Common myeloid progenitor, CD34-positive (primary cell): ENCODE measurements around the gene CRYGS.

Source experiments
- CTCF ChIA-PET: fragments of 350-600 bp; sonication (Branson Sonifier 250); formaldehyde crosslinking; loops from one replicate; lab custom pipeline; 2021; ENCODE audit warnings: antibody characterized with exemption; lab: Charles Lee
- POLR2A ChIA-PET: fragments of 350-600 bp; sonication (Branson Sonifier 250); formaldehyde crosslinking; loops from one replicate; lab custom pipeline; 2021; ENCODE audit warnings: antibody characterized with exemption; lab: Charles Lee
- DNase-seq, 3 donors: peaks; one replicate each; pipeline versions ENCODE4 v3.0.0 to v3.0.0-alpha.2; 2013
- H3K27ac ChIP-seq, 2 experiments: 1 replicate in 1 of 2; 2 replicates in 1 of 2; pipeline ENCODE4 v1.7.0; 2013; ENCODE audit warnings: inconsistent platforms in 2 of 2, low read length in 2 of 2, mild to moderate bottlenecking in 2 of 2, low read depth in 1 of 2, moderate library complexity in 1 of 2; ENCODE audit not compliant: severe bottlenecking in 2 of 2, insufficient read depth in 1 of 2, poor library complexity in 1 of 2
- H3K27me3 ChIP-seq, 5 experiments: replicated peaks in 2 of 5; 1 replicate in 3 of 5; 2 replicates in 2 of 5; pipeline versions ENCODE4 v1.6.1 to v1.7.0; 2013; ENCODE audit warnings: low read length in 4 of 5, mild to moderate bottlenecking in 2 of 5, moderate library complexity in 2 of 5, inconsistent platforms in 1 of 5; ENCODE audit not compliant: insufficient read depth in 5 of 5, control insufficient read depth in 4 of 5
- H3K36me3 ChIP-seq, 4 experiments: 1 replicate in 2 of 4; 2 replicates in 2 of 4; pipeline versions ENCODE4 v1.6.1 to v1.7.0; 2013; ENCODE audit warnings: low read length in 3 of 4, control low read depth in 1 of 4, mild to moderate bottlenecking in 1 of 4; ENCODE audit not compliant: control insufficient read depth in 4 of 4, insufficient read depth in 4 of 4
- H3K4me1 ChIP-seq, 4 experiments: 1 replicate in 3 of 4; 2 replicates in 1 of 4; pipeline versions ENCODE4 v1.6.1 to v1.7.1; 2013; ENCODE audit warnings: low read length in 3 of 4, mild to moderate bottlenecking in 3 of 4, control low read depth in 1 of 4, inconsistent platforms in 1 of 4, moderate library complexity in 1 of 4; ENCODE audit not compliant: control insufficient read depth in 4 of 4, insufficient read depth in 4 of 4; ENCODE audit errors: control extremely low read depth in 1 of 4
- H3K4me3 ChIP-seq, 7 experiments: 1 replicate in 4 of 7; 2 replicates in 3 of 7; pipeline versions ENCODE4 v1.5.1 to v1.7.0; 2013; ENCODE audit warnings: mild to moderate bottlenecking in 7 of 7, low read length in 6 of 7, moderate library complexity in 6 of 7, inconsistent platforms in 2 of 7, low read depth in 2 of 7, control low read depth in 1 of 7; ENCODE audit not compliant: insufficient read depth in 4 of 7, control insufficient read depth in 1 of 7; ENCODE audit errors: extremely low read depth in 1 of 7
- H3K9me3 ChIP-seq, 5 experiments: 1 replicate in 4 of 5; 2 replicates in 1 of 5; pipeline versions ENCODE4 v1.6.1 to v1.7.1; 2013; ENCODE audit warnings: low read length in 4 of 5, mild to moderate bottlenecking in 2 of 5, inconsistent platforms in 1 of 5, low read depth in 1 of 5, moderate library complexity in 1 of 5; ENCODE audit not compliant: control insufficient read depth in 4 of 5, insufficient read depth in 2 of 5; ENCODE audit errors: control extremely low read depth in 1 of 5
- WGBS: methylation state at CpG from one replicate; pipeline ENCODE4 v1.1.5; 2013; ENCODE audit not compliant: insufficient coverage; 5-methylcytosine and 5-hydroxymethylcytosine counted together

CRYGS gene

GRCh38 chr3:186511245-186511644 is 32.9 kb downstream of the CRYGS start:
- WGBS = 100% methylated on average over 3 of the region's 4 CpGs
- Histone ChIP-seq H3K4me1 (peaks cover 2 to 59% (median 28%) of the 10 kb centered on the region in 4 experiments), H3K27me3 (no peaks in the 10 kb centered on the region), H3K9me3 (no peaks in the 10 kb centered on the region), H3K27ac (no peak overlapping the region), H3K4me3 (no peak overlapping the region), H3K36me3 (no peaks in the 10 kb centered on the region)
- ChIA-PET POLR2A (interaction anchor here (1.2 kb wide), 1 partner anchor 8 kb away, joined by 3 read pairs; no protein-coding TSS in a partner anchor), CTCF (interaction anchor here (0.7 to 4.3 kb wide), 7 partner anchors 9 to 253 kb away, joined by 3 to 14 read pairs (median 3); no protein-coding TSS in a partner anchor)
- DNase-seq = peak in 2 of 3 donors; percentile 52 to 68

GRCh38 chr3:186510374-186511079 is 33.7 kb downstream of the CRYGS start:
- Histone ChIP-seq H3K36me3 (no peaks in the 10 kb centered on the region), H3K4me1 (peaks cover 2 to 52% (median 22%) of the 10 kb centered on the region in 4 experiments), H3K27ac (no peak overlapping the region), H3K9me3 (no peaks in the 10 kb centered on the region), H3K4me3 (no peak overlapping the region), H3K27me3 (no peaks in the 10 kb centered on the region)
- ChIA-PET CTCF (interaction anchor here (1.0 to 4.3 kb wide), 9 partner anchors 8 to 252 kb away, joined by 3 to 14 read pairs (median 4); no protein-coding TSS in a partner anchor), POLR2A (interaction anchor here (1.2 kb wide), 1 partner anchor 8 kb away, joined by 3 read pairs; no protein-coding TSS in a partner anchor)
- WGBS = 90% methylated on average over 9 of the region's 9 CpGs
- peak in 1 of 3 donors; percentile 43 for DNase-seq

- no peaks in the 10 kb centered on the region for H3K9me3 ChIP-seq
- peak in 2 of 3 donors; percentile 46 to 55 for DNase-seq
- no peaks in the 10 kb centered on the region for H3K36me3 ChIP-seq
- ChIA-PET POLR2A (no interaction called here), CTCF (interaction anchor here (1.0 to 2.2 kb wide), 5 partner anchors 9 to 31 kb away, joined by 3 to 10 read pairs (median 4); no protein-coding TSS in a partner anchor)
- no peak overlapping the region for H3K27ac ChIP-seq
- WGBS = 71% methylated on average over 1 of the region's 2 CpGs
- H3K4me3 ChIP-seq = no peak overlapping the region
- H3K4me1 ChIP-seq = peaks cover 0 to 41% (median 11%) of the 10 kb centered on the region in 4 experiments
- no peaks in the 10 kb centered on the region for H3K27me3 ChIP-seq
Observed at GRCh38 chr3:186509423-186509822, 34.8 kb downstream of the CRYGS start.

- CTCF ChIA-PET = no interaction called here
- Histone ChIP-seq H3K9me3 (no peaks in the 10 kb centered on the region), H3K27ac (no peak overlapping the region), H3K27me3 (no peaks in the 10 kb centered on the region), H3K4me1 (peaks cover 0 to 43% (median 22%) of the 10 kb centered on the region in 4 experiments), H3K4me3 (no peak overlapping the region), H3K36me3 (no peaks in the 10 kb centered on the region)
- WGBS = 100% methylated on average over 1 of the region's 2 CpGs
- DNase-seq = peak in 2 of 3 donors; percentile 41 to 62
- POLR2A ChIA-PET = interaction anchor here (0.6 kb wide), 1 partner anchor 22 kb away, joined by 3 read pairs; no protein-coding TSS in a partner anchor
Observed at GRCh38 chr3:186506857-186507256, 37.3 kb downstream of the CRYGS start.

- no peak overlapping the region for H3K27ac ChIP-seq
- H3K36me3 ChIP-seq = no peaks in the 10 kb centered on the region
- H3K4me3 ChIP-seq = no peak overlapping the region
- peaks cover 0 to 40% (median 23%) of the 10 kb centered on the region in 4 experiments for H3K4me1 ChIP-seq
- ChIA-PET CTCF (no interaction called here), POLR2A (interaction anchor here (0.6 kb wide), 1 partner anchor 23 kb away, joined by 3 read pairs; no protein-coding TSS in a partner anchor)
- DNase-seq = no peak
- H3K9me3 ChIP-seq = no peaks in the 10 kb centered on the region
- H3K27me3 ChIP-seq = no peaks in the 10 kb centered on the region
- WGBS = 90% methylated on average over 2 of the region's 3 CpGs
Observed at GRCh38 chr3:186506191-186506739, 37.9 kb downstream of the CRYGS start.

- no peak overlapping the region for H3K27ac ChIP-seq
- peaks cover 0 to 2% (median 0%) of the 10 kb centered on the region in 5 experiments for H3K9me3 ChIP-seq
- ChIA-PET CTCF (interaction anchor here (0.8 to 1.5 kb wide), 4 partner anchors 10 to 62 kb away, joined by 3 to 7 read pairs (median 4); no protein-coding TSS in a partner anchor), POLR2A (no interaction called here)
- peak overlapping the region in 3 of 7 experiments; percentile 4 to 32 (median 12) for H3K4me3 ChIP-seq
- H3K4me1 ChIP-seq = peaks cover 0 to 18% (median 15%) of the 10 kb centered on the region in 4 experiments
- H3K27me3 ChIP-seq = no peaks in the 10 kb centered on the region
- no peak for DNase-seq
- H3K36me3 ChIP-seq = no peaks in the 10 kb centered on the region
- WGBS = 43% methylated on average over 2 of the region's 6 CpGs
Observed at GRCh38 chr3:186502966-186503712, 41.0 kb downstream of the CRYGS start.
